ENCODE results near the gene PAFAH2.
"Not testable (repeated sequence)": the region's sequence is repeated elsewhere in the genome, so short reads cannot be mapped to it uniquely, and the experiment has no call there.

The PAFAH2 gene

GRCh38 chr1:25954282-25954938 lies 43.5 kb downstream of the PAFAH2 start:
- DNase-seq (ENCODE audit: low spot score in 2 of 2) (no peak), ATAC-seq (no peak)
- Mint-ChIP-seq H3K4me1 (peaks cover 16% of the 10 kb centered on the region), H3K4me3 (no peak overlapping the region), H3K9me3 (no peaks in the 10 kb centered on the region), H3K36me3 (peaks cover 22% of the 10 kb centered on the region), H3K27ac (peak overlapping the region; percentile 0)

DNA sequence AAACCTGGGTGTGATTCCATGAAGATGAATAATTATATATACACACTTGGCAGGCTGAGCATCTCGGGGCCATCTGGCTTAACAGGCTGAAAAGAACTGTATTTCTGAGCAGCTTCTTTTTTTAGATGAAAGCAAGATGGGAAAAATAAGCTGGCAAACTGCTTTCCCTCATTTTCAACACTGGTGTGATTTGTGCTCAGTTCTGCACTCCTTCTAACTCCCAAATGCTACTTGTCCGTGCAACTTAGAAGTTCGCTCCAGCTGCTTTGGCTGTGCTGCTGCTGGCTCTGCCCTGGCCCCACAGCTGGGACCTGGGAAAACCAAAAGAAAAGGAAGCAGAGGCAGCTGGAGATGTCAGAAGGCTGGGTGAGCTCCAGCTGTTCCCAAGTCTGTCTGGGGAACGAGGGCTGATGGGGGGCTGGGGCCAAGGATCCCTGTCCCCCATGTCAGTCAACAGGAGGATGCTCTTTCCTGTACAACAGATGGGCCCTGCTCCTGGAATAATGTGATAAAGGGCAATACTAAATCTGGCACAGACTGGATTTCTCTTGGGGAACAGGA lies 44.9 kb downstream of the PAFAH2 start:
- no peak overlapping the region for H3K27ac Mint-ChIP-seq
- no peak for DNase-seq (ENCODE audit: low spot score in 2 of 2)
- no peaks in the 10 kb centered on the region for H3K9me3 Mint-ChIP-seq
- peaks cover 16% of the 10 kb centered on the region for H3K4me1 Mint-ChIP-seq
- ATAC-seq, result no peak
- no peak overlapping the region for H3K4me3 Mint-ChIP-seq
- H3K36me3 Mint-ChIP-seq, result peaks cover 11% of the 10 kb centered on the region

DNA sequence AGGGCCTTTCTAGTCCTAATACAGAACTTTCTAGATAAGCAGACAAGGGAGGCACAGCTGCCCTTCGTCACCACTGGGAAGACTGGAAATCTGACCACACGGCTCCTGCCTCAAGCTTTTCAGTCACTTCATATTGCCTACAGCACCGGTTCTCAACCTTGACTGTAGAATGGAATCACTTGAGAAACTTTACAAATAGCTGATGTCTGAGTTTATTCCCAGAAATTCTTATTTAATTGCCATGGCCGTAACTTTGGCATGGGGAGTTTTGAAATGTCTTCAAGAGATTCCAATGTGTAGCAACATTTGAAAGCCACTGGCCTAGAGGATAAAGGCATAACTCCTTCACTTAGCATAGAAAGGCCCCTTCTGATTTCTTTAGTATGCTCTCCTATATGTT lies 49.2 kb downstream of the PAFAH2 start:
- DNase-seq (ENCODE audit: low spot score in 2 of 2) (no peak), ATAC-seq (no peak)
- no peak overlapping the region for H3K4me3 Mint-ChIP-seq
- peaks cover 7% of the 10 kb centered on the region for H3K4me1 Mint-ChIP-seq
- H3K27ac Mint-ChIP-seq, result no peak overlapping the region
- H3K9me3 Mint-ChIP-seq, result peaks cover 2% of the 10 kb centered on the region
- H3K36me3 Mint-ChIP-seq, result peaks cover 2% of the 10 kb centered on the region

GRCh38 chr1:25947027-25947426 lies 50.8 kb downstream of the PAFAH2 start:
- ATAC-seq, result no peak
- no peaks in the 10 kb centered on the region for H3K4me1 Mint-ChIP-seq
- peaks cover 9% of the 10 kb centered on the region for H3K9me3 Mint-ChIP-seq

GRCh38 chr1:25945761-25946160 lies 52.1 kb downstream of the PAFAH2 start:
- Mint-ChIP-seq H3K4me3 (no peak overlapping the region), H3K27ac (no peak overlapping the region), H3K4me1 (no peaks in the 10 kb centered on the region), H3K36me3 (no peaks in the 10 kb centered on the region), H3K9me3 (peaks cover 9% of the 10 kb centered on the region)
- DNase-seq (ENCODE audit: low spot score in 2 of 2), result no peak
- no peak for ATAC-seq

More at GRCh38 chr1:25947027-25947426, 50.8 kb downstream of the PAFAH2 start:
- Mint-ChIP-seq H3K36me3 (no peaks in the 10 kb centered on the region), H3K4me3 (no peak overlapping the region), H3K27ac (no peak overlapping the region)
- DNase-seq (ENCODE audit: low spot score in 2 of 2), result no peak

- DNase-seq (ENCODE audit: low spot score in 2 of 2), result no peak
- Mint-ChIP-seq H3K36me3 (no peaks in the 10 kb centered on the region), H3K4me3 (no peak overlapping the region), H3K27ac (no peak overlapping the region), H3K4me1 (no peaks in the 10 kb centered on the region), H3K9me3 (peaks cover 9% of the 10 kb centered on the region)
- ATAC-seq, result peak; percentile 47
These were observed 52.9 kb downstream of the PAFAH2 start for GRCh38 chr1:25944986-25945385.

GRCh38 chr1:25943511-25943910 lies 54.4 kb downstream of the PAFAH2 start:
- DNase-seq (ENCODE audit: low spot score in 2 of 2); H3K36me3 Mint-ChIP-seq; H3K4me3 Mint-ChIP-seq; H3K9me3 Mint-ChIP-seq; H3K27ac Mint-ChIP-seq; ATAC-seq; H3K4me1 Mint-ChIP-seq: not testable (repeated sequence)

DNA sequence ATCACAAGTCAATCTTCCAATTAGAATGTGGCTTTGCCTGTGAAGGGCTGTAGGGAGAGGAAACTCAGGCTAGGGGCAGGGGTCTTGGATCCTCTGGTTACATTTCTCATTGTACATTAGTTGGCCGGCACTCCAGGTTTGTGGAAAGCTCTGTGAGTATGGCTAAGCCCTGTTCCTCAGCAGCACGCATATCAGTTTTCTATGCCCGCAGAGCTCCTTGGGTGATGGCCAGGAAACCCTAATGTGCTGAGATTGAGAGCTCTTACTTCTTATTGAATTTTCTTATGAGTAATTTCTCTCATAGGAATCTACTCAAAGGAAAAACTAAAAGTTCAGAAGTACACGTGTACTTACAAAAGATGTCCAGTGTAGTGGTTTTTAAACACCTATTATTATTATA lies 60.9 kb downstream of the PAFAH2 start:
- H3K27ac Mint-ChIP-seq, result no peak overlapping the region
- ATAC-seq, result no peak
- no peaks in the 10 kb centered on the region for H3K9me3 Mint-ChIP-seq
- no peak for DNase-seq (ENCODE audit: low spot score in 2 of 2)
- H3K4me1 Mint-ChIP-seq, result no peaks in the 10 kb centered on the region
- H3K36me3 Mint-ChIP-seq, result no peaks in the 10 kb centered on the region
- no peak overlapping the region for H3K4me3 Mint-ChIP-seq

DNA sequence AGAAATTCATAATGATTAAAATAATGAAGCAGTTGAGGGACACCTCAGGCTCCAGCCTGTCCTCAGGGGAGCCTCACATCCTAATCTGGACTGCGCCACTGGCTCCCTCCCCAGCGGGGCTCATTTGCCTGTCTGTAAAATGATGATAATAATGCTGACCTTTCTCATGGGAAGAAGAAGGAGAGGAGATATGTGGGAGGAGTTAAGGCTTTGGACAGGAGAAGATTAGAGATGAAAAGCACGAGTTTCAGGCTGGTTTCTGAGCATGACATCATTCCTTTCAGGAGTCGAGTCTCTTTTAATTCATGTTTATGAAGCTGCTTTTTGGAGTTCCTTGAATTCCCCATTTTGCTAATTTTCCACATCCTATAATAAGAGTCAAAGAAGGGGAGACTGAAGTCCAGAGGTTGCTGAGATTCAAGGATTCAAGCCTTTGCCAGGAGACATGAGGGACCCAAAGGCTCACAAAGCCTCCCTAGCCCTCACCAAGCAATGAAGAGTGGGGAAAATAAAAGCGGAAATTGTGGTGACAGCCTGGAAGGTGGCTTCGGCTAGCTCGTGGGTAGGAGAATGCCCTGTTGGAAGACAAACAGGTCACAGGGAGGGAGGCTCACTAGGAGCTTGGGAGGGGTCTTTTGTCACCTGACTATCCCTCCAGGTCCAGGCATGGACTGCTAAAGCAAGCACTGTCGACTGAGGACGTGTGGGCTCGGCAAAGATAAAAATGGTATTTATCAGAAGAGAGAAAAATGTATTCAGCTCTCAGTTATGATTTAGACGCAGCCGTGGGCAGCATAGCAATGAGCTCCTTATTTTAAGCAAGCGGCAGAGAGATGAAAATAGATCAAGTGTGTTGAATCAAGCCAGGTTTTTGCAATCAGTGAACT lies 64.1 kb downstream of the PAFAH2 start:
- DNase-seq (ENCODE audit: low spot score in 2 of 2) (no peak), ATAC-seq (no peak)
- H3K9me3 Mint-ChIP-seq, result no peaks in the 10 kb centered on the region
- no peaks in the 10 kb centered on the region for H3K4me1 Mint-ChIP-seq
- no peaks in the 10 kb centered on the region for H3K36me3 Mint-ChIP-seq
- H3K4me3 Mint-ChIP-seq, result no peak overlapping the region
- H3K27ac Mint-ChIP-seq, result peak overlapping the region; percentile 35

- not testable (repeated sequence) for ATAC-seq; H3K9me3 Mint-ChIP-seq; H3K36me3 Mint-ChIP-seq; H3K4me3 Mint-ChIP-seq; H3K4me1 Mint-ChIP-seq; DNase-seq (ENCODE audit: low spot score in 2 of 2)
- peak overlapping the region; percentile 35 for H3K27ac Mint-ChIP-seq
These were observed 65.0 kb downstream of the PAFAH2 start for GRCh38 chr1:25932811-25933400.

DNA sequence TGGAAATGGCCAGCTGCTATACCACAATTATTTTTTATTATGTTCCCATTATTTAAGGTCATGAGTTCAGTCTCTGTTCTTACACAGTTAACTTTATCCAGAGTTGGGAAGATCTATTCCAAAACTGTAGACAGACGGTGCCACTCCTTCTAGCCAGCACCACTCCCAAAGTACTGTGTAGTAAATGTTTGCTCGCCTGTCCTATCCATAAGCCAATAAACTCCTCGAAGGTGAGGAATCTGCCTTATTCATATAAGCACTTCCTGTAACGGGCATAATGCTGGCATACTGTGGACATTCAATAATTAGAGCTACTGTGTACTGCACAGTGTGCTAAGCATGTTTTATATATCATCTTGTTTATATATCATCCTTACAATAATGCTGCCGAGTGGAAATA lies 65.5 kb downstream of the PAFAH2 start:
- no peak for DNase-seq (ENCODE audit: low spot score in 2 of 2)
- H3K4me1 Mint-ChIP-seq, result no peaks in the 10 kb centered on the region
- H3K27ac Mint-ChIP-seq, result no peak overlapping the region
- no peaks in the 10 kb centered on the region for H3K36me3 Mint-ChIP-seq
- H3K4me3 Mint-ChIP-seq, result no peak overlapping the region
- H3K9me3 Mint-ChIP-seq, result no peaks in the 10 kb centered on the region
- ATAC-seq, result no peak

- Mint-ChIP-seq H3K36me3 (no peaks in the 10 kb centered on the region), H3K4me3 (no peak overlapping the region), H3K9me3 (no peaks in the 10 kb centered on the region), H3K27ac (no peak overlapping the region), H3K4me1 (peaks cover 7% of the 10 kb centered on the region)
- ATAC-seq, result no peak
- DNase-seq (ENCODE audit: low spot score in 2 of 2), result no peak
These were observed 68.8 kb downstream of the PAFAH2 start for GRCh38 chr1:25929016-25929415.

- peak overlapping the region; percentile 50 for H3K27ac Mint-ChIP-seq
- peaks cover 7% of the 10 kb centered on the region for H3K4me1 Mint-ChIP-seq
These were observed 70.2 kb downstream of the PAFAH2 start for GRCh38 chr1:25927521-25928265.

GRCh38 chr1:25926731-25927496 lies 70.9 kb downstream of the PAFAH2 start:
- H3K4me1 Mint-ChIP-seq, result peaks cover 14% of the 10 kb centered on the region
- H3K27ac Mint-ChIP-seq, result peak overlapping the region; percentile 50
- no peak for DNase-seq (ENCODE audit: low spot score in 2 of 2)
- H3K36me3 Mint-ChIP-seq, result no peaks in the 10 kb centered on the region
- ATAC-seq, result no peak
- H3K9me3 Mint-ChIP-seq, result no peaks in the 10 kb centered on the region
- H3K4me3 Mint-ChIP-seq, result no peak overlapping the region

More at GRCh38 chr1:25927521-25928265, 70.2 kb downstream of the PAFAH2 start:
- H3K36me3 Mint-ChIP-seq, result no peaks in the 10 kb centered on the region
- DNase-seq (ENCODE audit: low spot score in 2 of 2) (no peak), ATAC-seq (no peak)
- H3K9me3 Mint-ChIP-seq, result no peaks in the 10 kb centered on the region
- no peak overlapping the region for H3K4me3 Mint-ChIP-seq

Measured in stimulated activated effector memory CD8-positive, alpha-beta T cell treated with anti-CD3 and anti-CD28 coated beads, Interleukin-12 subunit alpha, Interleukin-12 subunit beta, amount 100 ng/mL, for 72 hours (primary cell).